Measurements from ENCODE around the gene TMEM132A.
"Not testable (repeated sequence)": the region's sequence is repeated elsewhere in the genome, so short reads cannot be mapped to it uniquely, and the experiment has no call there.

The TMEM132A gene

GRCh38 chr11:60906132-60906972 is 17.9 kb upstream of the TMEM132A start, which contains the start of gene PRPF19:
PRPF19 (minus strand) TSS chr11:60906585; CDS start chr11:60906382, 203 bp downstream.
- peak; percentile 97 to 99 (median 98) for DNase-seq

DNA sequence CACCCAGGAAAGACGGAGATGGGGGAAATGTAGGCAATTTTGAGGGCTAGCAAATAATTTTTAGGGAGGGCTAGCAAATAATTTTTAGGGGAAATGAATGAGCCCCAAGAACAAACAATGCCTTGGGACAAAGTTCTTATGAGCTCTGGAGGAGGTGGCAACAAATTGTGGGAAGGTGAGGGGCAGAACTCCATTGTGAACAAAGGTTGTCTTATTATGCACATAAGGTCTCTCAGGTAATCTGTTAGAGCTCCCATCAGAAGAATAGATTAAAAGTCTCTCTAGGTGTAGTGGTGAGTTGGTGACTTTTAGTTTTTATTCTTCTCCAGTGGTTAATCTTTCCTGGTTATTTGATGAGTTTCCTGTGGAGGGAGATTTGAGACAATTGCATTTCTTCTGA is 15.5 kb upstream of the TMEM132A start:
- DNase-seq = no peak

GRCh38 chr11:60909680-60910280 is 14.5 kb upstream of the TMEM132A start:
- not testable (repeated sequence) for DNase-seq

GRCh38 chr11:60910281-60910687 is 14.0 kb upstream of the TMEM132A start:
- no peak for DNase-seq

- no peak for DNase-seq
Observed at GRCh38 chr11:60910711-60911380, 13.4 kb upstream of the TMEM132A start.

DNA sequence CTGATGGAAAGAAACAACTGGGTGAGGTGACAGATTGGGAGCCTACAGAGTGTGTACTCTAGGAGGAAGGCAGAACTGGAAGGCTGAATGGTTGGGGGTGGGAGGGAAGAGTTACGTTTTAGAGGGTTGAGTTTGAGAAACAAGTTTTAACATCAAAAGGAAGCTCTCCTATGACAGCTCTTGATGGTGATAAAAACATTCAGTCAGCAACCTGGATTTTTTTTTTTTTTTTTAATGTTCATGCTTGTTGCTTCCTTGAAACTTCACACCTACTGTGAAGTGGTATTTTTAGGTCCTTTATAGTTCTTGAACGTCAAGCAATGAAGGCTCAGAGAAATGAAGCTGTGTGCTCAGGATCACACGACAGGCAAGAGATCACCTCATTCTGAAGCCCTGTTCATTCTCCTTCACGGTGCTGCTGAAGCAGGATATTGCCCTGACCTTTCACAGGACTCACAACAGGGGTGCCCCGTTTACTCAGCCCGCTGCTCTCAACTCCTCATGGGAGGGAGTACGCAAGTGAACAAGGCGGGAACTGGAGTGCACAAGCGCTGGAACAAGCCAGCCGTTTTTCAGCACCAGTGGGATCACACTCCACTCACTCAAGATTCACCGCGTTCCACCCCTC is 11.9 kb upstream of the TMEM132A start:
- peak in 2 of 3 experiments; percentile 43 to 90 for DNase-seq

DNA sequence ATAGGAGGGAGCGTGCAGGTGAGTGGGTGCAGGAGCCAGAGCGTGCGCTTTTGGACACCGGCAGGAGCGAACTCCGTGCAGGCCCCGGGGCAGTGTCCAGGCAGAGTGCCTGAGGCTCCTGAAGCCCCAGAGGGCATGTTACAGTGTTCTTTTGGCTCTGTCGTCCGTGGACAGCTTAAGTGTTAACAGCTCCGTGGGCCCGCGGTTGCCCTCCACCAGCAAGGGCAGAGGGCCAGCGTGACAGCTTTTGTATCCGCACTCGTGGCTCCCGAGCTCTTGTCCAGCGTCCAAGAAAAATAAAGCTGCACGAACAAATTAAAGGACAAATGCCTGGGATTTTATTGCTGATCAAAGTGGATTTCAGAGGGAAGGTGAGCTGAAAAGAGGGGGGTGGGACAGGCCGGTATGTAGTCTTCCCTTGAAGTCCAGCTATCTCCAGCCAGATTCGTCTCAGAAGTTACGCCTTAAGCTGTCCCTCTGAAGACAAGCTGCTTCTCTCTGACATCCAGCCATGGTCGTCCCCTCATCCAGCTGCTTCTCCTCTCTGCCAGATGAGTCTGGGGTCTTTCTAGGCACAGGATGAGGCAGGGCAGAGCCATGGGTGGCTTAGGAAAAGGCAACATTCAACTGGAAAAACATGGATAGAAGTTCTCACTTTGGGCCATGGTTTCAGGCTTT is 11.3 kb upstream of the TMEM132A start:
- peak in 2 of 3 experiments; percentile 78 to 86 for DNase-seq

GRCh38 chr11:60913793-60914632 is 10.2 kb upstream of the TMEM132A start, which contains the start of gene TMEM109:
TMEM109 (plus strand) TSS chr11:60914158; CDS start chr11:60919694, 5,536 bp downstream.
- DNase-seq = peak; percentile 91 to 100 (median 99)

GRCh38 chr11:60914633-60915247 is 9.5 kb upstream of the TMEM132A start:
- peak in 2 of 3 experiments; percentile 80 to 81 for DNase-seq

DNA sequence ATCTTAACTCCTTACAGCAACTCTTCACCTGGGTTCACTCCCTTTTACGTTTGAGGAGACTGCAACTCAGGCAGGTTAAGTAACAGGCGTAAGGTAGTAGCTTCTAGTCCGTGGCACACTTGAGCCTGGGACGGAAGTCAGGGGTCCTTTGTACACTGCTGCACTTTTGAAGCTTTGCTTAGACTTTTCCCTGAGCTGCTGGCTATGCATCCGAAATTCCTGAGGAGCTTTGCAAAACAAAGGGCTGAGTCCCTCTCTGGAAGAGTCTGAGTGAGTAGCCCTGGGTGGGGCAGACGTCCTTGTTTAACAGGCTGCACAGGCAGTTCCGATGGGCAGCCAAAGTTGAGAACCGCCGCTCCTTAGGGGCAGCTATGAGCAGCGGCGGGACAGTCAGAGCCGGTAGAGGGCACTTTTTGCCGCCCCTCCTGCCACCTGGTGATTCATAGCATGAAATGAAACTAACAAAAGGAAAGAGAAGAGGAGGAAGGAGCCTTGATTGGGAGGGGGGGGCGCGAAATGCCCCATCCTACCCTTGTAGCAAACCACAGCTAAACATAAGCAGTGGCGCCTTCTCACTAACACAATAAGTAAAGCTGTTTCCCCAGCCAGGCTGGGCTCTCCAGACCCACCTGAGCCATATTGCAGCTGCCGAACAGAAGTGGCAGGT is 8.9 kb upstream of the TMEM132A start:
- DNase-seq = peak in 2 of 3 experiments; percentile 27 to 49

DNA sequence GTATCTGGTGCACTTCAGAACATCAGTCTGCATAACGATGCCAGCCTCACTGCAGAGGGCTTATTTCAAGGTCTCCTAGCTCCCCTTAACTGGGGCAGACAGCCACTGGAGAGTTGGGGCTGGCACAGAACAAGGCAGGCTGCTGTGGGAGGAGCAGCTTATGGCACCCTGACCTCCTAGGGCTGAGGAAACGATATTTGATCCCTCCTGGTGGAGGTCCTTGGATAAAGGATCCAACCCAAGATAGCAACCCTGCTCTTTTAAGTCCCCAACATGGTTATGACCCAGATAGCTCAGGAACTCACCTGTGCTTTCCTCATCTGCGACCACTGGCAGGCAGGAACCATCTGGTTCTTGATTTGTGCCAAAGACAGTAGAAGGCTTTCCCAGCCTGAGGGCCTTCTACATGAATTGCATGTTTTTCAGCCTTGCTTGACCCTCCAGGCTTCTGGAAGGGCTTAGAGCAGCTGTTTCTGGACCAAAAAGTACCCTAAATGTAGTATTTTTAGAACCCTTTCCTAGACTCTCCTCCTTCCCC is 7.5 kb upstream of the TMEM132A start:
- DNase-seq = no peak

DNA sequence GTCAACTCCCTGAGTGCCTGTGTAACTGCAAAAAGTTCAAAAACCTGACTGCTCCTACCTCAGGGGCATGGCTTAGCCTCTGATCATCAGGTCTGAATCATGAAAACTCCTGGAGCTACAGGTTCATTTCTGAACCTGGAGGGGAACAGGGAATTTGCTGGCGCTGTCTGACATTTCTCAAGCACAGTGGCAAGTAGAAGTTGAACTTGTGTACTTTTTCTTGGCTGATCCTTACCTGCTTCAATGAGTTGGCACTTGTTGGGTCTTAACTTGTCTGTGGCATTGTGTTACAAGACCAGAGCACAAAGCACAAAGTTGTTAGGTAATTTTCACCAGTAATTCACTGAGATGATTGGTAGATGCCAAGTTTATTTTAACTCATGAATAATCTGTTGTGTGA is 7.0 kb upstream of the TMEM132A start:
- DNase-seq = no peak

DNA sequence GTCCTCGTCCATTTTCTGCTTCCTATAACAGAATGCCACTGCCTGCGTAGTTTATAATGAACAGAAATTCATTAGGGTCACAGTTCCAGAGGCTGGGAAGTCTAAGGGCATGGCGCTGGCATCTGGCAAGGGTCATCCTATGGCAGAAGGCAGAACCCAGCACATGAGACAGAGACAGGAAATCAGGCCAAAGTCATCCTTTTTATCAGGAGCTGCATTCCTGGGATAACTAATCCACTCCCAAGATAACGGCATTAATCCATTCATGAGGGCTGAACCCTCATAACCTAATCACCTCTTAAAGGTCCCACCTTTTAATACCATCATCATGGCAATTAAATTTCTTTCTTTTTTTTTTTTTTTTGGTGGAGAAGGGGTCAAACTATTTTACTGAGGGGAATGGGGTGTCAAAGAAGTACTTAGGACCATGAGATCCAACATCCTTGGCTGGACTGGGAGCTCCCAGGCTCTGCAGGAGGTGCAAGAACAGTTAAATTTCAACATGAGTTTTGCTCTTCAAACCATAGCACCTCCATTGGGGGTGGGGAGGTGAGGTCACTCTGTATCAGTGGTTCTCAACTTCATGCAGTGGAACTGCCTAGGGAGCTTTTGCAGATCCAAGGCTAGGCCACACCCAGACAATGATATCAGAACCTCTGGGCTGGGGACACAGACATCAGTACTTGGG is 5.9 kb upstream of the TMEM132A start:
- no peak for DNase-seq

GRCh38 chr11:60918939-60919265 is 5.4 kb upstream of the TMEM132A start:
- no peak for DNase-seq

GRCh38 chr11:60919320-60919719 is 4.9 kb upstream of the TMEM132A start:
- no peak for DNase-seq

DNA sequence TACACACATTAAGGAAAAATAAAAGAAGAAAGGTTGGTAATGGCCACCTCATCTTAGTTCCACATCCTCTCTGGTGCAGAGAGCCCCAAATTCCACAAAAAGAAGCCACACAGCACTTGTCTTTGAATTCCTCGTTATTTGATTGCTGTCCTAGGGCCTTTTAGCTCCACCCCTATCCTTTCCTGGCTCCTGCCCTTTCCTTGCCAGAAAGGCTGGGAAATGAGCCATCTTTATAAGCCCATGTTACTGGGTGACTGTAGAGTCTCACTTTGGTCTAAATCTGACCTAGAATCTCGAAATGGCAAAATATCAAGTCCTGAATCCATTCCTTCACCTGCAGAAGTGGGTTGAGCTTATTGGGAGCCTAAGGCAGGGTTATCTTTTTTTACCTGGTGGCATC is 4.3 kb upstream of the TMEM132A start:
- DNase-seq = no peak

- no peak for DNase-seq
Observed at GRCh38 chr11:60921259-60921658, 3.0 kb upstream of the TMEM132A start.

- no peak for DNase-seq
Observed at GRCh38 chr11:60921777-60922335, 2.4 kb upstream of the TMEM132A start.

- no peak for DNase-seq
Observed at GRCh38 chr11:60922906-60923305, 1.4 kb upstream of the TMEM132A start.

Data from NCI-H1417 (cell line).